ENCODE measurements around the gene GALNT9.

GALNT9 gene

DNA sequence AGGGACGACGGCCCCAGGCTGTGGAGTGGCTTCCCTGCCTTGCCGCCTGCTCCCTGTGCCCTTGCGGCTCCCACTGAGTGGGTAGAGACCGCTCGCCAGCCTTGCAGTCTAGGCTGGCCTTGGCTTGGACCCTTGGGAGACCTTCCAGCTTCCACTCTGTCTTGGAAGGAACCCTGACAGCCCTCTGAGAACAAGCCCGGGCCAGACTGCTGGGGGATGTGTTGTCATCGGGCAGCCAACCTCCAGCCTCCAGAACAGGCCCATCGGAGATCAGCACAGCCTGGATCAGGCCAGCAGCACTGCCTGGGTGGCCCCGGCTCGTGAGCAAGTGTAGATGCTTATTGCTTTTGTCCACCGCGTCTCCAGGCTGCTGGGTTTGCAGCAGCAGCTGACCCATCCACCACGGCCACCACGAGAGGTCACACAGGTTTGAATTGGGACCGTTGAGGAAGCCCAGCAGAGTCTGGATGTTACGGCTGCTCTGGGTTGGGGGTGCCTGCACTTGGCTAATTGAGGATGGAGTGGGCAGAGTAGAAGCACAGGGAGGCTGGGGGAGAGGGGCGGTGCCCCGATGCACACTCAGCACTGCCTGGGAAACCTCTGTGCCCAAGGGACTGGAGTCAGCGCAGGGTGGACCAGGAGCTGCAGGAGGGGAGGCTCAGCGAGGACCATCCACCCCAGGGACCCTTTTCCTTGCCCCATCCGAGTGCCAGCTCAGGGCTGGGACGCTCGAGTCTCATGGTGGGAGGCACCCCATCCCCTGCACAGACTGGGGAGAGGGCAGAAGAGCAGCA is 129.7 kb downstream of the GALNT9 start:
- no peak for DNase-seq (ENCODE audit: extremely low spot score)
- CTCF ChIA-PET: no interaction called here
- TF ChIP-seq HDGF (IDR thresholded peaks at IDR 0.05; ENCODE audit: borderline replicate concordance): no peak
- TF ChIP-seq ELF4 (IDR thresholded peaks at IDR 0.05): no peak
- TF ChIP-seq FOXA1 (IDR thresholded peaks at IDR 0.05): no peak
- TF ChIP-seq, protein P1, sequence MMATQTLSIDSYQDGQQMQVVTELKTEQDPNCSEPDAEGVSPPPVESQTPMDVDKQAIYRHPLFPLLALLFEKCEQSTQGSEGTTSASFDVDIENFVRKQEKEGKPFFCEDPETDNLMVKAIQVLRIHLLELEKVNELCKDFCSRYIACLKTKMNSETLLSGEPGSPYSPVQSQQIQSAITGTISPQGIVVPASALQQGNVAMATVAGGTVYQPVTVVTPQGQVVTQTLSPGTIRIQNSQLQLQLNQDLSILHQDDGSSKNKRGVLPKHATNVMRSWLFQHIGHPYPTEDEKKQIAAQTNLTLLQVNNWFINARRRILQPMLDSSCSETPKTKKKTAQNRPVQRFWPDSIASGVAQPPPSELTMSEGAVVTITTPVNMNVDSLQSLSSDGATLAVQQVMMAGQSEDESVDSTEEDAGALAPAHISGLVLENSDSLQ (IDR thresholded peaks at IDR 0.05): no peak
- TF ChIP-seq TARDBP (IDR thresholded peaks at IDR 0.05): no peak
- TF ChIP-seq BHLHE40 (IDR thresholded peaks at IDR 0.05; ENCODE audit: borderline replicate concordance): no peak
- no peak for TF ChIP-seq CTBP1 (IDR thresholded peaks at IDR 0.05; ENCODE audit: borderline replicate concordance)
- no peak for TF ChIP-seq FOXK2 (IDR thresholded peaks at IDR 0.05)
- TF ChIP-seq ARNT (IDR thresholded peaks at IDR 0.05): no peak
- TF ChIP-seq SP1 (IDR thresholded peaks at IDR 0.05): no peak
- no peak for TF ChIP-seq L3MBTL2 (conservative IDR thresholded peaks at IDR 0.05)
- no peak for TF ChIP-seq NFRKB (IDR thresholded peaks at IDR 0.05)
- TF ChIP-seq ZNF384 (IDR thresholded peaks at IDR 0.05): no peak
- no peak for TF ChIP-seq SUZ12 (IDR thresholded peaks at IDR 0.05)
- TF ChIP-seq LEF1 (IDR thresholded peaks at IDR 0.05; ENCODE audit: borderline replicate concordance): no peak
- TF ChIP-seq FOXM1 (IDR thresholded peaks at IDR 0.05; ENCODE audit: borderline replicate concordance): no peak
- POLR2A ChIA-PET: no interaction called here

DNA sequence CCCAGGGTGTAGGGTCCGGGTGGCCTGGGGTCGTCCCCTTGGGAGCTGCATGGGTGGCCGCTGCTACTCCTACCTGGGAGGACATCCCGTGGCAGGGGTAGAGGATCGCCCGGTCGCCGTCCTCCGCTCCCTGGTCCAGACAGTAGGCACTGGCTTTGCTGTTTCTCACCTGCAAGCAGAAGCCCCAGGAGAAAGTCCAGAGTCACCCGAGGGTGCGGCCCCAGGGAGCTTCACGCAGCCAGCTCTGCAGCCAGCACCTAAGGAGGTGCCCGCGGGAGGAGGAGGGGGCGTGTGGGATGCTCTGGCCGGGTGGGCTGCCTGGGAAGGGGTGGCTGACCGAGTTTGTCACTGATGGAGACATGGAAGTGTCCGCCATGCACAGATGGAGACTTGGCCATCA is 130.3 kb downstream of the GALNT9 start:
- TF ChIP-seq SP1 (IDR thresholded peaks at IDR 0.05): no peak
- no peak for TF ChIP-seq BHLHE40 (IDR thresholded peaks at IDR 0.05; ENCODE audit: borderline replicate concordance)
- TF ChIP-seq SUZ12 (IDR thresholded peaks at IDR 0.05): no peak
- no peak for TF ChIP-seq ELF4 (IDR thresholded peaks at IDR 0.05)
- TF ChIP-seq FOXM1 (IDR thresholded peaks at IDR 0.05; ENCODE audit: borderline replicate concordance): no peak
- no peak for TF ChIP-seq ARNT (IDR thresholded peaks at IDR 0.05)
- no peak for TF ChIP-seq LEF1 (IDR thresholded peaks at IDR 0.05; ENCODE audit: borderline replicate concordance)
- TF ChIP-seq, protein P1 (IDR thresholded peaks at IDR 0.05): no peak
- TF ChIP-seq ZNF384 (IDR thresholded peaks at IDR 0.05): no peak
- no peak for TF ChIP-seq CTBP1 (IDR thresholded peaks at IDR 0.05; ENCODE audit: borderline replicate concordance)
- no peak for TF ChIP-seq TARDBP (IDR thresholded peaks at IDR 0.05)
- no peak for TF ChIP-seq NFRKB (IDR thresholded peaks at IDR 0.05)
- no peak for DNase-seq (ENCODE audit: extremely low spot score)
- ChIA-PET CTCF (no interaction called here), POLR2A (no interaction called here)

DNA sequence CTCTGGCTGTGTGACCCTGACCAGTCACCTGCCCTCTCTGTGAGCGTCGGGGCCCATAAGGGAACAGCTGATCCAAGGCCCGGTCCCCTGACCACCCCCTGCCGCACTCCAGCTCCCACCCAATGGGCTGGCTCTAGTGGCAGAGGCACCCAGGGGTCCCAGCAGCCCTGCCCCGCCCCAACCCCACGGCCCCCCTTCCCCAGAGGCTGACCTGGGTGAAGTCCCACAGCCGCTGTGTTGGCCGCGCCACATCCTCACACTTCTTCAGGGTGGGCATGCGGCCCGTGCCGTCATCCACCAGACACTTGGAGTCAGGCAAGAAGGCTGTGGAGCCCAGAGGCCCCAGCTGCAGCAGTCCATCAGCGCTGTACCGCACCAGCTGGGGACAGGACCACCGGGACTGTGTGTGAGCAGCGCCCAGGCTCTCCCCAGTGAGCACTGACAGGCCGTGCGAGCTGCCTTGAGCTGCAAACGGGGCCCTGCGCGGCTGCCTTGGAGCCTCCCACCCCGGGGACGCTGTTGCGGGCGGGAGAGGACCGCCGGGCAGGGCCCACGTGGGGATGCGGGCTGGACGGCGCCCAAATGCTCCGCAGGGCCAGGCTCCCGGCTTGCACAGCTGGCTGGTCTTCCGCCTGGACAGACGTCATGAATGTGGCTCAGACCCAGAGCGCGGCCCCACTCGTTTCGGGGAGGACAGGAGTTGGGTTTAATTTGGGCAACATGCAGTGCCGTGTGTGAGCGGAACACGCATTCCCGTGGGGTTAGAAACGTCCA is 131.6 kb downstream of the GALNT9 start:
- ChIA-PET CTCF (no interaction called here), POLR2A (no interaction called here)
- DNase-seq (ENCODE audit: extremely low spot score): no peak
- no peak for TF ChIP-seq L3MBTL2 (conservative IDR thresholded peaks at IDR 0.05)
- TF ChIP-seq, protein P1 (IDR thresholded peaks at IDR 0.05): no peak
- TF ChIP-seq NFRKB (IDR thresholded peaks at IDR 0.05): no peak
- TF ChIP-seq BHLHE40 (IDR thresholded peaks at IDR 0.05; ENCODE audit: borderline replicate concordance): no peak
- TF ChIP-seq FOXM1 (IDR thresholded peaks at IDR 0.05; ENCODE audit: borderline replicate concordance): no peak
- no peak for TF ChIP-seq HDGF (IDR thresholded peaks at IDR 0.05; ENCODE audit: borderline replicate concordance)
- TF ChIP-seq CTBP1 (IDR thresholded peaks at IDR 0.05; ENCODE audit: borderline replicate concordance): no peak
- no peak for TF ChIP-seq FOXA1 (IDR thresholded peaks at IDR 0.05)
- no peak for TF ChIP-seq LEF1 (IDR thresholded peaks at IDR 0.05; ENCODE audit: borderline replicate concordance)
- TF ChIP-seq TARDBP (IDR thresholded peaks at IDR 0.05): no peak
- no peak for TF ChIP-seq ELF4 (IDR thresholded peaks at IDR 0.05)
- TF ChIP-seq FOXK2 (IDR thresholded peaks at IDR 0.05): no peak
- TF ChIP-seq ARNT (IDR thresholded peaks at IDR 0.05): no peak
- TF ChIP-seq ZNF384 (IDR thresholded peaks at IDR 0.05): no peak
- TF ChIP-seq SUZ12 (IDR thresholded peaks at IDR 0.05): no peak
- TF ChIP-seq SP1 (IDR thresholded peaks at IDR 0.05): no peak

DNA sequence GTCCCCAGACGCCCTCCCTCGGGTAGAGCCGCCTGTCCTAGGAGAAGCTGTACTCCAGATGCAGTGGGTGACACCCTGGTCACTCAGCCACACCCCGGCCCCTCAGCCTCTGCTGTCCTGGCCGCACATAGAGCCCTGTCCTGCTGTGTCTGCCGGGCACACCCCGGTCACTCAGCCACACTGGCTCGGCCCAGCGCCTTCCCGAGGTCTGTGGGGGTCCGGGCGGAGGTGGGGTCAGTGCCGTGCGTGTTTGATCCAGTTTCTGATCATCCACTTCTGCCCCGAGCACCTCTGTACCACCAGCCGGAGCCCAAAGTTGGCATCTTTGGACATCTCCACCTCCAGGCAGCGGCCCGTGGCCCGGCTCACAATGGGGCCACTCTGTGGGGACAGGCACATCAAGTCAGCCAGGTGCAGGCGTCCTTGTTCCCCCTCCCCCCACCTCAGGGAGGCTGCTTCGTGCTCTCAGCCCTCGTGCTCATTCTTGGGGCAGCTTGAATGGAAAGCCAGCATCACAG is 132.5 kb downstream of the GALNT9 start:
- ChIA-PET CTCF (no interaction called here), POLR2A (no interaction called here)
- TF ChIP-seq SUZ12 (IDR thresholded peaks at IDR 0.05): no peak
- TF ChIP-seq NFRKB (IDR thresholded peaks at IDR 0.05): no peak
- TF ChIP-seq FOXK2 (IDR thresholded peaks at IDR 0.05): no peak
- TF ChIP-seq TARDBP (IDR thresholded peaks at IDR 0.05): no peak
- TF ChIP-seq HDGF (IDR thresholded peaks at IDR 0.05; ENCODE audit: borderline replicate concordance): no peak
- no peak for TF ChIP-seq FOXA1 (IDR thresholded peaks at IDR 0.05)
- TF ChIP-seq, protein P1 (IDR thresholded peaks at IDR 0.05): no peak
- TF ChIP-seq L3MBTL2 (conservative IDR thresholded peaks at IDR 0.05): no peak
- TF ChIP-seq BHLHE40 (IDR thresholded peaks at IDR 0.05; ENCODE audit: borderline replicate concordance): no peak
- TF ChIP-seq FOXM1 (IDR thresholded peaks at IDR 0.05; ENCODE audit: borderline replicate concordance): no peak
- TF ChIP-seq CTBP1 (IDR thresholded peaks at IDR 0.05; ENCODE audit: borderline replicate concordance): no peak
- no peak for TF ChIP-seq ELF4 (IDR thresholded peaks at IDR 0.05)
- no peak for TF ChIP-seq SP1 (IDR thresholded peaks at IDR 0.05)
- TF ChIP-seq ARNT (IDR thresholded peaks at IDR 0.05): no peak
- TF ChIP-seq ZNF384 (IDR thresholded peaks at IDR 0.05): no peak
- no peak for TF ChIP-seq LEF1 (IDR thresholded peaks at IDR 0.05; ENCODE audit: borderline replicate concordance)
- no peak for DNase-seq (ENCODE audit: extremely low spot score)

Data from HEK293T (cell line).